ENCODE results near the gene GMDS.
"Not testable (repeated sequence)": the region's sequence is repeated elsewhere in the genome, so short reads cannot be mapped to it uniquely, and the experiment has no call there.

Gene GMDS

DNA sequence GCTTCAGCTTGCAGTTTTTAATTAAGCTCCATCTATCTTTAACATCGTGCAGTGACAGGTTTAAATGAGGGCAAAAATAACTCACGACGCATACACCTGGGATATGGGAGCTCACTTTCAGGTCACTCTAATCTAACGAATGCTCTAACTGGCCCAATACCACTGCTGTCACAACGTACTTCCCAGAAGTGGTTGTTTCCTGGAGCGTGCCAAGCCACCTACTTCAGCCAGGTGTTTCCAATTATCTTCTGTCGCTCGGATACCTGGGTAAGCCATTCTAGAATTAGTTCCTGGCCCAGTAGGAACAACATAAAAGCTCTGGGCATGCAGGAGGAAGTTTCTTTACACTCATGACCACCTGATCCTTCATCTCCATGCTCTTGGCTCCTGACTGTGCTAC is 488.3 kb downstream of the GMDS start:
- Histone ChIP-seq H4K8ac (ENCODE audit: low read length) (no peak overlapping the region), H3K4me1 (ENCODE audit: control insufficient read depth, insufficient read depth, low read depth, low read length) (peaks cover 2% of the 10 kb centered on the region), H3K4me2 (ENCODE audit: low read length, poor library complexity, severe bottlenecking) (no peak overlapping the region), H2AK5ac (ENCODE audit: low read length, severe bottlenecking) (no peak overlapping the region), H3K27ac (ENCODE audit: low read length, poor library complexity, severe bottlenecking) (no peak overlapping the region), H3K79me1 (replicated peaks; ENCODE audit: low read length, poor library complexity, severe bottlenecking) (no peaks in the 10 kb centered on the region), H3K18ac (ENCODE audit: low read depth in 1 of 2, low read length in 2 of 2) (no peak overlapping the region), H3K9ac (ENCODE audit: low read length) (no peak overlapping the region), H4K91ac (ENCODE audit: low read length) (no peak overlapping the region), H3K4me3 (ENCODE audit: insufficient read depth in 1 of 2, low read depth in 1 of 2, low read length in 2 of 2) (no peak overlapping the region), H3K14ac (ENCODE audit: low read length in 2 of 2) (no peak overlapping the region), H3K23ac (ENCODE audit: low read length in 2 of 2) (no peak overlapping the region), H3K9me3 (ENCODE audit: control insufficient read depth, low read length) (no peaks in the 10 kb centered on the region), H2BK5ac (ENCODE audit: low read depth, low read length, poor library complexity, severe bottlenecking) (no peak overlapping the region), H2BK120ac (ENCODE audit: low read depth, low read length) (no peak overlapping the region), H2BK12ac (ENCODE audit: low read length in 2 of 2) (no peak overlapping the region), H3K4ac (ENCODE audit: low read depth in 1 of 2, low read length in 2 of 2) (no peak overlapping the region), H2AFZ (ENCODE audit: low read depth, low read length) (no peak overlapping the region), H3K27me3 (ENCODE audit: control insufficient read depth in 1 of 2, insufficient read depth in 1 of 2, low read length in 2 of 2) (no peaks in the 10 kb centered on the region), H2BK15ac (ENCODE audit: low read depth, poor library complexity, severe bottlenecking) (no peak overlapping the region), H3K36me3 (ENCODE audit: control insufficient read depth in 1 of 2, insufficient read depth in 2 of 2, low read depth in 1 of 2, low read length in 2 of 2) (no peaks in the 10 kb centered on the region)
- no peak for DNase-seq
- WGBS, result 89% methylated on average over 8 of the region's 8 CpGs

DNA sequence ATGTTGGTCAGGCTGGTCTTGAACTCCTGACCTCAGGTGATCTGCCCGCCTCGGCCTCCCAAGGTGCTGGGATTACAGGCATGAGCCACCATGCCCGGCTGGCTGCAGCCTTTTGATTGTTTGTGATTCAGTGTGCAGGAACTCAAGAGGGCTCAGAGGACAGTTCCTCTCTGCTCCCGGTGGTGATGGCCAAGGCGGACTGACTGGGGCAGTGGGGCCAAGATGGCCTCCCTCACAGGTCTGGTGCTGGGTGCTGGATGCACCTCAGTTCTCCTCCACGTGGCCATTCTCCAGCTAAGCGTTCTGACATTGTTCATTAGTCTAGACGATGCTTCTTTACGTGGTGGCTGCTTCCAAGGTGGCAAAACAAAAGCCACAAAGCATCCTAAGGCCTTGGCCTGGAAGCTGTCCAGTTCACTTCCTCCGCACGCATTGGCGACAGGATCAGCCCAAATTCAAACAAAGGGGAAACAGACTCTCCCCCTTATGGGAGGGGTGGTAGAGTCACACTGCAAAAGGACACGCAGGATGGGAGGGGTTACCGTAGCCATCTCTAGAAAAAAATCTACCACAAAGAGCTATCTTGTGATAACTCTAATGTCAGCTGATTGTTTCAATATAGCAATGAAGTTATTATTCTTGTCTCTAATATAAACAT is 488.8 kb downstream of the GMDS start:
- H3K14ac ChIP-seq (ENCODE audit: low read length in 2 of 2), result no peak overlapping the region
- no peak overlapping the region for H2BK120ac ChIP-seq (ENCODE audit: low read depth, low read length)
- H3K4ac ChIP-seq (ENCODE audit: low read depth in 1 of 2, low read length in 2 of 2), result no peak overlapping the region
- H3K4me3 ChIP-seq (ENCODE audit: insufficient read depth in 1 of 2, low read depth in 1 of 2, low read length in 2 of 2), result no peak overlapping the region
- no peak for DNase-seq
- H3K9me3 ChIP-seq (ENCODE audit: control insufficient read depth, low read length), result no peaks in the 10 kb centered on the region
- H3K18ac ChIP-seq (ENCODE audit: low read depth in 1 of 2, low read length in 2 of 2), result no peak overlapping the region
- no peak overlapping the region for H3K27ac ChIP-seq (ENCODE audit: low read length, poor library complexity, severe bottlenecking)
- H3K36me3 ChIP-seq (ENCODE audit: control insufficient read depth in 1 of 2, insufficient read depth in 2 of 2, low read depth in 1 of 2, low read length in 2 of 2), result no peaks in the 10 kb centered on the region
- no peak overlapping the region for H3K9ac ChIP-seq (ENCODE audit: low read length)
- no peaks in the 10 kb centered on the region for H3K79me1 ChIP-seq (replicated peaks; ENCODE audit: low read length, poor library complexity, severe bottlenecking)
- no peak overlapping the region for H4K8ac ChIP-seq (ENCODE audit: low read length)
- no peak overlapping the region for H2AK5ac ChIP-seq (ENCODE audit: low read length, severe bottlenecking)
- no peak overlapping the region for H2BK12ac ChIP-seq (ENCODE audit: low read length in 2 of 2)
- no peak overlapping the region for H2BK5ac ChIP-seq (ENCODE audit: low read depth, low read length, poor library complexity, severe bottlenecking)
- H3K4me2 ChIP-seq (ENCODE audit: low read length, poor library complexity, severe bottlenecking), result no peak overlapping the region
- H3K27me3 ChIP-seq (ENCODE audit: control insufficient read depth in 1 of 2, insufficient read depth in 1 of 2, low read length in 2 of 2), result no peaks in the 10 kb centered on the region
- WGBS, result 90% methylated on average over 12 of the region's 14 CpGs
- H3K4me1 ChIP-seq (ENCODE audit: control insufficient read depth, insufficient read depth, low read depth, low read length), result peaks cover 2% of the 10 kb centered on the region
- H2BK15ac ChIP-seq (ENCODE audit: low read depth, poor library complexity, severe bottlenecking), result no peak overlapping the region
- H4K91ac ChIP-seq (ENCODE audit: low read length), result no peak overlapping the region
- no peak overlapping the region for H3K23ac ChIP-seq (ENCODE audit: low read length in 2 of 2)
- no peak overlapping the region for H2AFZ ChIP-seq (ENCODE audit: low read depth, low read length)

DNA sequence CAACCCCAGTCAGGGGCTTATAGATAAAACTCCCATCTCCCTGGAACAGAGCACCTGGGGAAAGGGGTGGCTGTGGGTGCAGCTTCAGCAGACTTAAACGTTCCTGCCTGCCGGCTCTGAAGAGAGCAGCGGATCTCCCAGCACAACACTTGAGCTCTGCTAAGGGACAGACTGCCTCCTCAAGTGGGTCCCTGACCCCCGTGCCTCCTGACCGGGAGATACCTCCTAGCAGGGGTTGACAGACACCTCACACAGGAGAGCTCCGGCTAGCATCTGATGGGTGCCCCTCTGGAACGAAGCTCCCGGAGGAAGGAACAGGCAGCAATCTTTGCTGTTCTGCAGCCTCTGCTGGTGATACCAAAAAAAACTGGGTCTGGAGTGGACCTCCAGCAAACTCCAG is 494.3 kb downstream of the GMDS start:
- not testable (repeated sequence) for H3K4me3 ChIP-seq (ENCODE audit: insufficient read depth in 1 of 2, low read depth in 1 of 2, low read length in 2 of 2); H2BK120ac ChIP-seq (ENCODE audit: low read depth, low read length); H3K36me3 ChIP-seq (ENCODE audit: control insufficient read depth in 1 of 2, insufficient read depth in 2 of 2, low read depth in 1 of 2, low read length in 2 of 2); DNase-seq; H2BK12ac ChIP-seq (ENCODE audit: low read length in 2 of 2); H3K4me1 ChIP-seq (ENCODE audit: control insufficient read depth, insufficient read depth, low read depth, low read length); H3K4ac ChIP-seq (ENCODE audit: low read depth in 1 of 2, low read length in 2 of 2); H3K4me2 ChIP-seq (ENCODE audit: low read length, poor library complexity, severe bottlenecking); H3K14ac ChIP-seq (ENCODE audit: low read length in 2 of 2); H2AFZ ChIP-seq (ENCODE audit: low read depth, low read length); H4K91ac ChIP-seq (ENCODE audit: low read length); H3K23ac ChIP-seq (ENCODE audit: low read length in 2 of 2); H3K18ac ChIP-seq (ENCODE audit: low read depth in 1 of 2, low read length in 2 of 2); H2AK5ac ChIP-seq (ENCODE audit: low read length, severe bottlenecking); H3K27me3 ChIP-seq (ENCODE audit: control insufficient read depth in 1 of 2, insufficient read depth in 1 of 2, low read length in 2 of 2); H4K8ac ChIP-seq (ENCODE audit: low read length); H3K27ac ChIP-seq (ENCODE audit: low read length, poor library complexity, severe bottlenecking); H3K79me1 ChIP-seq (replicated peaks; ENCODE audit: low read length, poor library complexity, severe bottlenecking); H2BK15ac ChIP-seq (ENCODE audit: low read depth, poor library complexity, severe bottlenecking); H3K9ac ChIP-seq (ENCODE audit: low read length); H2BK5ac ChIP-seq (ENCODE audit: low read depth, low read length, poor library complexity, severe bottlenecking); H3K9me3 ChIP-seq (ENCODE audit: control insufficient read depth, low read length)
- 94% methylated on average over 8 of the region's 8 CpGs for WGBS

DNA sequence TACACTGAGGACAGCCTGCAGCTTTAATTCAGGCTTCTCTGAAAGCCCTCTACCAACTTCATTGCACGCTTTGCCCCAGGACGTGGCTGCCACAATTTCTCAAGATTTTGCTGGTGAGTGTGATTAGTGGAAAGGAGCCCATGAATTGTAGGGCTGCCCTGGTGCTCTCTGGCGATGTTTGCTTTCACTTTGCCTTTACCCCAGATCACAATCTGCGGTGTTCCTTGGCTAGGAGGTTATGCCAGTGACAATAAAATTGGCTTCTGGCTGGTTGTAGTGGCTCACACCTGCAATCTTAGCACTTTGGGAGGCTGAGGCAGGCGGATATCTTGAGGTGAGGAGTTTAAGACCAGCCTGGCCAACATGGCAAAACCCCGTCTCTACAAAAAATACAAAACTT is 496.4 kb downstream of the GMDS start:
- WGBS, result 94% methylated on average over 6 of the region's 6 CpGs
- no peak overlapping the region for H4K91ac ChIP-seq (ENCODE audit: low read length)
- no peak overlapping the region for H2AK5ac ChIP-seq (ENCODE audit: low read length, severe bottlenecking)
- H3K9me3 ChIP-seq (ENCODE audit: control insufficient read depth, low read length), result no peaks in the 10 kb centered on the region
- H3K4me2 ChIP-seq (ENCODE audit: low read length, poor library complexity, severe bottlenecking), result no peak overlapping the region
- H3K9ac ChIP-seq (ENCODE audit: low read length), result no peak overlapping the region
- no peak overlapping the region for H2BK12ac ChIP-seq (ENCODE audit: low read length in 2 of 2)
- H3K27me3 ChIP-seq (ENCODE audit: control insufficient read depth in 1 of 2, insufficient read depth in 1 of 2, low read length in 2 of 2), result no peaks in the 10 kb centered on the region
- H3K79me1 ChIP-seq (replicated peaks; ENCODE audit: low read length, poor library complexity, severe bottlenecking), result no peaks in the 10 kb centered on the region
- DNase-seq, result no peak
- H3K4me1 ChIP-seq (ENCODE audit: control insufficient read depth, insufficient read depth, low read depth, low read length), result peaks cover 9% of the 10 kb centered on the region
- no peak overlapping the region for H3K18ac ChIP-seq (ENCODE audit: low read depth in 1 of 2, low read length in 2 of 2)
- H2BK5ac ChIP-seq (ENCODE audit: low read depth, low read length, poor library complexity, severe bottlenecking), result no peak overlapping the region
- H2BK15ac ChIP-seq (ENCODE audit: low read depth, poor library complexity, severe bottlenecking), result no peak overlapping the region
- no peaks in the 10 kb centered on the region for H3K36me3 ChIP-seq (ENCODE audit: control insufficient read depth in 1 of 2, insufficient read depth in 2 of 2, low read depth in 1 of 2, low read length in 2 of 2)
- H3K27ac ChIP-seq (ENCODE audit: low read length, poor library complexity, severe bottlenecking), result no peak overlapping the region
- H3K4me3 ChIP-seq (ENCODE audit: insufficient read depth in 1 of 2, low read depth in 1 of 2, low read length in 2 of 2), result no peak overlapping the region
- no peak overlapping the region for H3K14ac ChIP-seq (ENCODE audit: low read length in 2 of 2)
- H2AFZ ChIP-seq (ENCODE audit: low read depth, low read length), result no peak overlapping the region
- no peak overlapping the region for H3K23ac ChIP-seq (ENCODE audit: low read length in 2 of 2)
- no peak overlapping the region for H2BK120ac ChIP-seq (ENCODE audit: low read depth, low read length)
- no peak overlapping the region for H4K8ac ChIP-seq (ENCODE audit: low read length)
- no peak overlapping the region for H3K4ac ChIP-seq (ENCODE audit: low read depth in 1 of 2, low read length in 2 of 2)

All from mesenchymal stem cell (in vitro differentiated cells and primary cell).